SK-N-SH treated with all-trans-retinoic acid at 6 μM for 48 hours (cell line): ENCODE data around the gene OR5C1.

Experiments
- ISL1 ChIP-seq: fragments of 250-450 bp; sonication (Bioruptor Pico); IDR thresholded peaks from 2 replicates; pipeline ENCODE4 v2.1.2; 2022; ENCODE audit warnings: mild to moderate bottlenecking, moderate library complexity
- OSR1 ChIP-seq: fragments of 250-450 bp; sonication (Bioruptor Pico); IDR thresholded peaks from 2 replicates; pipeline ENCODE4 v1.8.0; 2022; ENCODE audit warnings: moderate library complexity, mild to moderate bottlenecking, inconsistent platforms
- PATZ1 ChIP-seq: fragments of 250-450 bp; sonication (Bioruptor Pico); IDR thresholded peaks from 2 replicates; pipeline ENCODE4 v1.8.0; 2020; ENCODE audit warnings: mild to moderate bottlenecking, moderate library complexity, borderline replicate concordance
- PPARA ChIP-seq: fragments of 250-450 bp; sonication (Bioruptor Pico); IDR thresholded peaks from 2 replicates; pipeline ENCODE4 v1.5.0; 2020; ENCODE audit warnings: mild to moderate bottlenecking, borderline replicate concordance
- SNAI2 ChIP-seq: fragments of 250-450 bp; sonication (Bioruptor Pico); IDR thresholded peaks from 2 replicates; pipeline ENCODE4 v1.5.0; 2020; ENCODE audit warnings: mild to moderate bottlenecking, moderate library complexity
- TOX ChIP-seq: fragments of 250-450 bp; sonication (Bioruptor Pico); IDR thresholded peaks from 2 replicates; pipeline ENCODE4 v1.8.0; 2021; ENCODE audit warnings: mild to moderate bottlenecking, moderate library complexity, borderline replicate concordance
- ZC3H10 ChIP-seq: fragments of 250-450 bp; sonication (Bioruptor Pico); IDR thresholded peaks from 2 replicates; pipeline ENCODE4 v1.5.1; 2021; ENCODE audit warnings: mild to moderate bottlenecking, moderate library complexity
- ZFP3 ChIP-seq: fragments of 250-450 bp; sonication (Bioruptor Pico); IDR thresholded peaks from 2 replicates; pipeline ENCODE4 v1.5.0; 2020; ENCODE audit warnings: mild to moderate bottlenecking, moderate library complexity
- ZFP30 ChIP-seq: fragments of 450-650 bp; formaldehyde crosslinking; IDR thresholded peaks from 2 replicates; pipeline ENCODE4 v1.5.0; 2022; ENCODE audit warnings: mild to moderate bottlenecking, moderate library complexity
- ZNF70 ChIP-seq: fragments of 450-650 bp; formaldehyde crosslinking; IDR thresholded peaks from 2 replicates; pipeline ENCODE4 v1.5.0; 2020; ENCODE audit warnings: mild to moderate bottlenecking, moderate library complexity
- ZNF8 ChIP-seq: fragments of 450-650 bp; formaldehyde crosslinking; IDR thresholded peaks from 2 replicates; pipeline ENCODE4 v1.5.0; 2020; ENCODE audit warnings: mild to moderate bottlenecking, moderate library complexity

DNA sequence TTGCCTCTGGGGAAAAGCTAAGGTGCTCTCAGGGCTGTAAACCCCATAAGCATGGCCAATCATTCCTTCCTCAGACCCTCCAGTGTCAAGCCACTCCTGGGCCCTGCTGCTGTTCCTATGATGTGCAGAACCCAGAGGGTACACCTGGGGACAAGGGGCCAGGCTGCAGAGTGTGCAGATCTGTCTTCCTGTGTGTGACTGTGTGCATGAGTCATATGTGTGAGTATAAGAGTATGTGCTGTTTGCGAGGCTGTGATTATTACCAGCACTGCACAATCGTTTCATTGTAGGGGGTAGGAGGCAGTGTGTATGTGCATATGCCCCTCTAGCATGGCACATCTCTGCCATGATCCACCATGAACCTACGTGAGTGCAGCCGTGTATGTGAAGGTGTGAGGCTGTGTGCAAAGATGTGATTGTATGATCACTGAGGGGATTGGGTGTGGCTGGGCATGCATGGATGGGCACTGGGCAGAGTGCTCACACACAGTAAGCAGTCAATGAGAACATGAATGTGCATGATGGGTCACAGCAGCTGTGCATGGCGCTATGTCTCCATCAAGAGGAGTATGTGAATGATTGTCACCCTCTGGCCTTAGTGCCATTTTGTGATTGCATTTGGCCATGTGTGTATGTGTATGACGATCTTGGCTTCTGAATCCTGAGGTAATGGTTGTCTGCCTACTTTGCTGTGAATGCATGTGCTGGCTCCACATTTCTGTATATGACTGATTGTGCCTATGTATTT, 8.8 kb downstream of the OR5C1 start:
- TF ChIP-seq PPARA (CRISPR knock-in tag) = no peak
- TF ChIP-seq PATZ1 = no peak
- TF ChIP-seq ZNF70 (CRISPR knock-in tag) = no peak
- no peak for TF ChIP-seq ISL1
- no peak for TF ChIP-seq ZNF8 (CRISPR knock-in tag)
- no peak for TF ChIP-seq ZFP3 (CRISPR knock-in tag)
- TF ChIP-seq ZFP30 = no peak
- TF ChIP-seq ZC3H10 (CRISPR knock-in tag) = no peak
- TF ChIP-seq OSR1 = no peak
- no peak for TF ChIP-seq SNAI2 (CRISPR knock-in tag)
- TF ChIP-seq TOX = no peak
